AML-193 (cell line): ENCODE data around the gene C10orf120.

ENCODE experiments used
- DNase-seq, 2 experiments: peaks; one replicate each; lab custom pipeline; 2025; lab: John Stamatoyannopoulos, UW

The C10orf120 gene

DNA sequence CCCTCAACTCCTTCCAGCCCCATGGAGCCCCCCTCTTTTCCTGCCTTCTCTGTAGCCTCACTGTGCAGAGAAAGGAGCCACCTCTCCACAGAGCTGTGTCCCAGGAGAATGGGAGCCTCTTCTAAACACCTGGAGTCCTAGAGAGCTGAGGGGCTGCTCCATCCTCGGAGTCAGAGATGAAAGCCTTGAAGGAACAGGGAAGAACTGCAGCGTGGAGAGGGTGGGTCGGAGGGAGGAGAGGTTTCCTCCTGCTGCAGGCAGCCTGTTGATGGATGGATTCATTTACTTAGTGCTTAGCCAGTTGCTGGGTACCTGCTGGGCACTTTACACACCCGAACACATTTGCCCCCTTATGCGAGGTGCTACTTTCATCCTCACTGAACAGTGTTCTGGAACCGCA lies 39.0 kb downstream of the C10orf120 start:
- DNase-seq = no peak

DNA sequence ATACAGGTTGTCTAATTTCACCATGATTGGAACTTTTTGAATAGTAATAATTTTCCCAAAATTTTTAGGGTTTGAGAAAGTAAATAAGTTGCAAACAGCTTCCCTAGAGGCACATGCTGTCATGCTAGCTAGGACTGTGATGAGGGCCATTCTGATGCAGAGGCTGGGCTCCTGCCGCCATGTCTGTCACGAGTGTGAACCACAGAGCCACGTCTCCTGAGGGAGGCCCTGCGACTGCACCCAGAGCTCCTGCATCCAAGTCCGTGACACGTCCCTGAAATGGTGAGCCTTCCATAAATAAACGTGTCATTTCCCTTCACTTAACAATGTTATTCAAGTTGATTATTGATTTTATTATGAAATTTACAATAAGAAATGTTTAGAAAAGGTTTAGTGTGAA lies 40.0 kb downstream of the C10orf120 start:
- DNase-seq = no peak

DNA sequence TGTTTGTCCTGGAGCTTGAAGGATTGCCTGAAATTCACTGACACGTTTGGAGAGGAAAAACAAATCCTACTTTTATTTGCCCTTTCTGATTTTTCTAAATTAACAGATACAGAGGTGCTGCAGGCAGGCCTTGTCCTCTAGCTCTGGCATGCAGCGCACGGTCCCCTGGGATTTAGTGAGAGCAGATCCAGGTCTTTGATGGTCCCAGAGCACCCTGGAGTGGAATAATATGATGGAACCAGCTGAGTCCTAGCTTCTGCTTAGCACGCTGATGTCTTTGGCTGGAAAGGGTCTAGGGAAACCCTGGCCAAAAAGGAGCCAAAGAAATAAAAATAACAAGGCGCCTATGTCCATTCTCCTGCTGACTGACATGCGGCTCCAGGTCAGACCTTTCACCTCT lies 40.5 kb downstream of the C10orf120 start:
- DNase-seq = no peak

DNA sequence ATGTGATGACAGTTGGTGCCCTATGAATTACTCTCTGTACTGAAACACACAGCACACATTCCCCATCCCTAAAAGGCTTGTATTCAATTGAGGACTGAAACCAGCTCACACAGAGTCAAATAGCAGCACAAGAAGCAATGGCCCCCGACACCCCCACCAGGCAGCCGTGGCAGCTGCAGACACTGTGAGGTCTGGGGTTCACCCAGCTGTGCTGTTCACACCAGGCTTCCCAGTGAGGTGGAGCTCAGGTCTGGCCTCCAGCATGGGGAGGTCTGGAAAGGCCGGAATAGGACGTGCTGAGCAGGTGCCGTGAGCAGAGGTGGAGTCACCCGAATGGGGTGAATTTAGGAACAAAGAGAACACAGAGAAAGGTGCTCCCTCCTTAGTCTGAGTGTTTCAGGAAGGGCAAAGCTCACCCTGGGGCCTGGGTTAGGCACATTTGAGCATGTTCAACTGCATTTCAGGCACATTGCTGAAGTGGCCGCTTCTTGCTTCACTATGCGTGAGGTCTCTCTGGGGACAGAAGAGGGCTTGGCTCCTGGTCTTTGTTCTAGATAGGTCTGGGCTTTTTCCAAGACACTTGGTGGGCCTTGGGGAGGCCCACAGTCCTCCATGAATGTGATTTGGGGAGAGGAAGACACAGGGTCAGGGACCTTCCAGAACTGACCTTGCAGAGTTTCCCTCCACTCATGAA lies 41.1 kb downstream of the C10orf120 start:
- no peak for DNase-seq

DNA sequence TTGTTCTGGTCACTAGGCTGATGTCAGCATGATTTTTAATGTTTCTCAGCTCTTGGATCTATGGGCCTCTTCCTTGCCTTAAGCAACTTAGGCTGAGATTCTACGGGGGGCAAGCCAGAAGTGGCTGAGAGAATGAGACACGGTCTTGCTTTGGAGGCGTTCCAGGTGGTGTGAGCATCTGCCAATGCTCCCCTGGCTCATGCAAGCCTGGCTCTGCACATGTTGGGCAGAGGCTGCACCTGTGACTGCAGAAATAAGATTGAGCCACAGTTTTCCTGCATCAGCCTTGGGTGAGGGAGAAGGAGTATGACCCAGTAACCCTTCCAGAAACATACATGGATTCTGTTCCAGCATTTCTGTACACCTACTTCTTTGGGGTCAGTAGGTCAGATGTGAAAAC lies 41.9 kb downstream of the C10orf120 start:
- DNase-seq = no peak

DNA sequence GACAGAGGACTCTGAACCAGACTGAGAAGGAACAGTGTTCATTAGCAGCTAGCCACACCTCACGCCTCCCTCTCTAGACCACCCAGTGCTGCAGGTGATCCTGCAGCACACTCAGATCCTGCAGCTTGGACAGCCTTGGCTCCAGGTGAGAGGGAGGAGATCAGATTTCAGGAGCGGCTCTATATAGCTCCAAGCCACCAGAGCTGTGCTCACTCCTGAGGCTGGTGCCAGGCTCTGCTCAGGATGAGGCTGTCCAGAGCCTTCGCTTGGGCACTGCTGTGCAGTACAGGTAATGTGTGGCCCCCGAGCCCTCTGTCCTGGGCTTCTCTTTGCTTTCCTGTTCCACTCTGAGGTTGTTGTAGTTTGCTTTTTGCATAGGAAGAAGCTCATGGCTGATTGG lies 42.4 kb downstream of the C10orf120 start:
- no peak for DNase-seq

DNA sequence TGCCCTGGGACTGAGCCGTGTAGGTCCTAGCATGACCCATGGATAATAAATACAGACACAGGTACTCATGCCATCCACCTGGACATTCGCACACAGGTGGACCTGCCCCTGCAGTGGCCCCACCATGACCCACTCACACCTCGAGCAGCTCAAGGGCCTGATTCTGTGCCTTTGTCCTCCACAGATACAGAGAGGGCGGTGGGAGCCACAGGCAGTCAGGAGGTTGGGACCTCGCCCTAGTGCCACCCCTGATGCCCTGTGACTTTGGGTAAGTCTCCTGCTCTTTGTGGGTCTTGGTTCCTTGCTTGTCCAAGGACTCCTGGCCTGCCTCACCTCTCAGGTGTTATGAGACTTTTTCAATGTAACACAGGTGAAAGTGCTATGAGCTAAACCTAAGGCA lies 42.9 kb downstream of the C10orf120 start:
- no peak for DNase-seq

DNA sequence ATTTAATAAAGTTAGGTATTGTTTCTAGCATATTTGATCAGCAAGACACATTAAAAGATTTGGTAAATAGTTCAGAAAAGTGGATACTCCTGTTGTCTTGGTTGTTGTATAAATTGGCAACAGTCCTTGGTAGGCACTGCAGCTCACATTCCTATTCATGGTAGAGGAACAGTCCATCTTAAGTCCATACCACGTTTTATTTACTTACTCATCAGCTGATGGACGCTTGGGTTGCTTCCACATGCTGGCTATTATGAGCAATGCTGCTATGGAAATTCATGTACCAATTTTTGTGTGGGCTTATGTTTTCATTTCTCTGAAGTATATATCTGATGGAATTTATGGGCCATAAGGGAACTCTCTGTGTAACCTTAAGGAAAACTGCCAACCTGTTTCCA lies 43.3 kb downstream of the C10orf120 start:
- DNase-seq = no peak

DNA sequence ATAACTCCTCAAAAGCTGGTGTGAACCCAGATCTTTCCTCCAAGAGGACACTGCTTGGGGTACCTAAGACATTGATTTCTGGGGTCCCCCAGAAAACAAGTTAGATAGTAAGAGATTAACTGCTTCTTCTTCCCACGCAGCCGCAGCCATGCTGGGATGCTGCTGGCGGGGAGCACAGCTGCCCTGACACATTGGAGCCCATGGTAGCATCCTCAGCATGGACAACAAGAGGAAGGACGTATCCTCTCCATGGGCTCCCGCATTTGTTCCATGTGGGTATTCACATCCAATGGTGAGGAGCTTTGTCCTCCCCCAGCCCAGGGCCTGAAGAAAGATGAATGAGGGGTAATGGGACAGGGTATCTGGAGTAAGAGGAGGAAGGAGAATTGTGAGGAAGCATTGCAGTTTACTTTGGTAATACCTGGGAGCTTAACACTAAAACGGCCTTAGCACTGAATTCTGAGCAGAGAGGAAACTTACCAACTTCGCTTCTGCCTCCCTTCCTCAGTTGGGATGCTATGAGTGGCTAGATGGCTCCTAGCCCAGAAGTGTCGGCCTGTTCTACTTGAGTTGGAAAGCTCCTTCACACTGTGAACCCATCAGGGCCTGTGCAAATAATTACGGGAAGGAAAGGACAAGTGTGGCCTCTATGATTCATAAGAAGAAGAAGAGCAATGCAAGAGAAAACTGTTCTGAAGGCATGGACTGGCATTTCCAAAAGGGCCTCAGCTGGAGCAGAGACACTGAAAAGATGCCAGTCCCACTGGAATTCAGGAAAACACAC lies 43.9 kb downstream of the C10orf120 start:
- DNase-seq = no peak

DNA sequence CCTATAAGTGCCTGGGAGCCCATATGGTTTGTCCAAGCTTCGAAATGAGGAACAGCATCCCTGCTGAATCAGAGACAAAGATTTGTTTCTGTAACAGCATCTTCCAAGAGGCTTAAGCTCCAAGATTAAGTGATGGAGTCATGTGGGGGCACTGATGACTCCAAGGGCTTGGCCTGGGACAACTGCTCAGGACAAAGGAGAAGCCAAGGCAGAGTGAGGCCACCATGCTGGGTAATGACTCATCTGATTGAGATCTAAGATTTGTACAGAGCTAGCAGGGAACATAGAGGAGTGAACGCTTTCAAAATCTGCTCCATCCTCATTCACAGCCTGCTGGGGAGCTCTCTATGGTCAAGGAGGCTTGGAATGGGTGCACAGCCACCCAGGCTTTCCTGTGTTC lies 49.3 kb downstream of the C10orf120 start:
- DNase-seq = no peak

DNA sequence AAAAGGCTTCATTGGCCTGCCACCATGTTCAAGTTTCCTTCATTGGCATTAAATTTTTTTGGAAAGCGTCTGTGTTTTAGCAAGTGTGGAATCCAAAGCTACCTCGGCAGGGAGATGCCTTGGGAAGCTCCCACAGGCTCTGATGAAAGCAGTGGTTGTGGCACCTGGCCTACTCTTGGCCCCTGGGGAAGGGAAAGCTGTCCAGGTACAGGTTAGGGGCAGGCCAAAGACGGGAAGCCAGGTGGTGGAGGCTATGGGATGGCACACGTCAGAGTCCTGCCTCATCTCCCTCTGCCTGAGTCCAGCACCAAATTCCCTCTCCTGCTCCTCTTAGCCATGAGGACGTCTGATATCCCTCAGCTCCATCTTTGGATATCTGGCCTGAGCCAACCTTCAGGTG lies 49.7 kb downstream of the C10orf120 start:
- DNase-seq = no peak

DNA sequence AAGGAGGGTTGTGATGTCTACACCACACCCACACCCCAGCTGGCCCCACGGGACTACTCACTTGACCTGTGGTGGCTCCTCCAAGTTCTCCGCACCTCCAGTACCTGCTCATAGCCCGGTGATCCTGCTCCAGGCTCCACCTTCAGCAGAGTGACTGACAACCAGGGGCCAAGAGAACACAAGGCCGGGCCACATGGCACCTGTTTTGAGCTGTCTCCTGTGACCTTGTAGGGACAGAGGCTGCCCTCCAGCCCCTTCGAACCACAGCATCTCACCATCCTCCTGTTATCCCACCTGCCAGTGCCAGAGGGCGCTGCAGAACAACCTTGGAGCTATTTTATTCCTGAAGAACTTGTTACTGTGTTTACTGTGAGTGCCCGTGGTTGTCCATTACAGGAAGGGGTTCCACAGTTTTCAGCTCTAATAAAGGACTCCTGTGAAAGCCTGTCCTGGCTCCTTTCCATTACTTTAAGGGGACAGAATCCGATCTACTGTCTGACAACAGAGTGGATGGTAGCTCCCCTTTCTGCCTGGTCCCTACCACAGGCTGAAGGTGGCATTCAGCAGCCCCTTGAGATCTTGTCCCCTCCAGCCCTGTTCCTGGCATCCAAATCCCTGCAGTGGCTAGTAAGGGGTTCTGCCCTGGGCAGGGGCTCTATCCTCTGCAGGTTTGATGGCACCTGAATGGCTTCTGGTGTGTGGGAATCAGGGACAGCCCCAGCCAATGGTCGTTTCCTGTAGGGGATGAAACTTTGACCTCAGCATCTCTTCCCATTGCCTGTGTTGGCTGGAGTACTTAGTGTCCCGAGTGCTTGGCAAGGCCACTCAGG lies 50.8 kb downstream of the C10orf120 start:
- peak in 1 of 2 experiments; percentile 5 for DNase-seq
